Testis (tissue), 3 donors: ENCODE data around the gene AXIN1. TPM values are rescaled to one million over a fixed set of nuclear protein-coding genes. Genes with fewer than 3 reads are reported as not detected.
"Not testable (repeated sequence)": the region's sequence is repeated elsewhere in the genome, so short reads cannot be mapped to it uniquely, and the experiment has no call there.

Experiments used
- DNase-seq: peaks from one replicate; pipeline ENCODE4 v3.0.0-alpha.2; 2019
- H3K27ac ChIP-seq, 2 donors: fragments of 200-600 bp; sonication (generic); one replicate each; pipeline ENCODE4 v1.5.1; 2019
- H3K27me3 ChIP-seq: fragments of 200-600 bp; sonication (generic); one replicate; pipeline ENCODE4 v1.5.1; 2019
- H3K36me3 ChIP-seq: fragments of 200-600 bp; sonication (generic); one replicate; pipeline ENCODE4 v1.5.1; 2017; ENCODE audit warnings: low read depth; ENCODE audit errors: missing control alignments
- H3K4me1 ChIP-seq: fragments of 200-600 bp; sonication (generic); one replicate; pipeline ENCODE4 v1.5.1; 2019
- H3K4me3 ChIP-seq, 2 donors: fragments of 200-600 bp; sonication (generic); one replicate each; pipeline ENCODE4 v1.5.1; 2017 to 2019
- H3K9me3 ChIP-seq: fragments of 200-600 bp; sonication (generic); one replicate; pipeline ENCODE4 v1.5.1; 2017
- CTCF ChIP-seq, 3 experiments: fragments of 450-650 bp in 2 of 3; fragments of 200-600 bp in 1 of 3; sonication (generic) in 1 of 3; IDR thresholded peaks; one replicate each; pipeline ENCODE4 v1.5.1; 2016 to 2019; ENCODE audit warnings: antibody characterized with exemption in 3 of 3, mild to moderate bottlenecking in 2 of 3, moderate library complexity in 1 of 3
- POLR2A ChIP-seq: fragments of 450-650 bp; IDR thresholded peaks from one replicate; pipeline ENCODE4 v1.6.1; 2017; ENCODE audit warnings: antibody characterized with exemption, mild to moderate bottlenecking, moderate library complexity
- WGBS, 2 donors: methylation state at CpG; one replicate each; pipeline ENCODE4 v1.1.5; 2018; 5-methylcytosine and 5-hydroxymethylcytosine counted together
- intact Hi-C: fragments of 100-400 bp; cut with DNase I; formaldehyde crosslinking; loops from one replicate; pipeline ENCODE4 v1.15.1; 2023; ENCODE audit warnings: low total_unique reads
- polyA plus RNA-seq: library from polyadenylated mRNA; stranded (reverse); fragments of 350-450 nt; fragmentation: Illumina TruSeq; extraction: RNeasy Lipid Tissue Mini Kit (QIAGEN cat#74804); gene quantifications from one replicate; pipeline ENCODE4 v1.2.3, GENCODE V29; 2014; ENCODE audit warnings: low read depth, low replicate concordance; ENCODE audit not compliant: insufficient read depth
- total RNA-seq, 2 donors: library from RNA; depleted of rRNA; stranded (reverse); fragments of >200 nt; gene quantifications; one replicate each; pipeline ENCODE4 v1.2.3, GENCODE V29; 2016

Gene AXIN1
- total and polyA plus RNA-seq, 3 donors from 2014 or later = 19.4 to 32.0 (median 30.6) TPM

DNA sequence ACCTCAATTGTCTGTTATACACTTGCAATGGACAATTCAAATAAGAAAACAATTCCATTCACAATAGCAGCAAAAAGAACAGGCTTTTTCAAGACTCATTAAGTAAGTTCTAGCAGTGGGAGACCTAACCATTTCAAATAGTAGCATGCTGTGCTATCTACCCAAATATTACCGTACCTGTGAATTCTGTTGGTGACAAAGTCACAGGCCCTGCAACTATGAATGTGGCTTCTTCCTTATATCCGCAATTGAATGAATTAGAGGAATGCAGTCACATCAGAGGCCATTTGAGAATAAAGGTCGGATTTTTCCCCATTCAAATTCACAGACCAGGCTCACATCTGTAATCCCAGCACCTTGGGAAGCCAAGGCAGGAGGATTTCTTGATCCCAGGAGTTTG lies 43.7 kb upstream of the AXIN1 start:
- WGBS, 2 donors = 2 to 16% methylated on average over 3 of the region's 3 CpGs
- Histone ChIP-seq H3K36me3 (no peaks in the 10 kb centered on the region), H3K27me3 (no peaks in the 10 kb centered on the region), H3K4me1 (peaks cover 23% of the 10 kb centered on the region), H3K9me3 (no peaks in the 10 kb centered on the region), H3K4me3 (peak overlapping the region; percentile 57 to 78), H3K27ac (peak overlapping the region; percentile 80 to 88)
- no peak for TF ChIP-seq POLR2A
- TF ChIP-seq CTCF (IDR thresholded peaks at IDR 0.05) = no peak
- intact Hi-C loops = no loop called here
- DNase-seq = no peak

GRCh38 chr16:392450-393030 lies 40.0 kb upstream of the AXIN1 start:
- WGBS, 2 donors = 93 to 97% methylated on average over 7 of the region's 7 CpGs
- Histone ChIP-seq H3K27ac (no peak overlapping the region), H3K4me3 (no peak overlapping the region), H3K36me3 (no peaks in the 10 kb centered on the region), H3K27me3 (no peaks in the 10 kb centered on the region), H3K9me3 (no peaks in the 10 kb centered on the region), H3K4me1 (peaks cover 27% of the 10 kb centered on the region)
- TF ChIP-seq CTCF (IDR thresholded peaks at IDR 0.05) = no peak
- no peak for TF ChIP-seq POLR2A
- intact Hi-C loops = no loop called here
- no peak for DNase-seq

- intact Hi-C loops = no loop called here
- 82 to 86% methylated on average over 4 to 7 of the region's 7 CpGs for WGBS, 2 donors
- no peaks in the 10 kb centered on the region for H3K27me3 ChIP-seq
- no peaks in the 10 kb centered on the region for H3K9me3 ChIP-seq
- H3K4me3 ChIP-seq = no peak overlapping the region
- peaks cover 31% of the 10 kb centered on the region for H3K4me1 ChIP-seq
- no peaks in the 10 kb centered on the region for H3K36me3 ChIP-seq
- TF ChIP-seq CTCF (IDR thresholded peaks at IDR 0.05) (peak; percentile 33 to 67 (median 61)), POLR2A (no peak)
- H3K27ac ChIP-seq = no peak overlapping the region
- peak; percentile 74 for DNase-seq
These were observed 39.4 kb upstream of the AXIN1 start for GRCh38 chr16:391885-392335.

DNA sequence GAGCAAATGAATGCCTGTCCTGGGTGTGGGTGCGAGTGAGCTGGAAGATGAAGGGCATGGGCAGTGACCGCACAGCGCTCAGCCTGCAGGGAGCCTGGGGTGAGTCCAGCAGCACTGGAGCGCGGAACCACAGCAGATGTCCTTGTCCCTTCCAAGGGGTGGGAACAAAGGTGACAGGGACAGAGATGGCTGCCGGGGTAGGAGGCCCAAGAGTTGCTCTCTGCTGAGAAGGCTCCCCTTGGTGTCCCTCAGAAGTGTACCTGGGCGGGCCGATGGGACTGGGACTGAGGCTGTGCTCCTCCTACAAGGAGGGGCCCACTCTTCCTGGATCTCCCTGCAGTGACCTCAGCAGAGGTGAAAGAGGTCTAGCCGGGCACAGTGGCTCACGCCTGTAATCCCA lies 36.8 kb upstream of the AXIN1 start:
- H3K36me3 ChIP-seq = no peaks in the 10 kb centered on the region
- no peak for DNase-seq
- TF ChIP-seq CTCF (IDR thresholded peaks at IDR 0.05) (no peak), POLR2A (no peak)
- peaks cover 27% of the 10 kb centered on the region for H3K4me1 ChIP-seq
- WGBS, 2 donors = 67 to 84% methylated on average over 10 of the region's 10 CpGs
- no peak overlapping the region for H3K4me3 ChIP-seq
- H3K9me3 ChIP-seq = no peaks in the 10 kb centered on the region
- no peaks in the 10 kb centered on the region for H3K27me3 ChIP-seq
- H3K27ac ChIP-seq = peak overlapping the region; percentile 48 to 77
- intact Hi-C loops = no loop called here

- H3K9me3 ChIP-seq, H3K27me3 ChIP-seq, intact Hi-C loops, H3K36me3 ChIP-seq, H3K4me3 ChIP-seq: not testable (repeated sequence)
- Histone ChIP-seq H3K4me1 (peaks cover 38% of the 10 kb centered on the region), H3K27ac (peak overlapping the region; percentile 48 to 77)
- 30 to 54% methylated on average over 20 of the region's 20 CpGs for WGBS, 2 donors
- peak; percentile 89 for DNase-seq
These were observed 35.5 kb upstream of the AXIN1 start for GRCh38 chr16:387761-388666.
